ENCODE data around the gene USP3.

- TF ChIP-seq CTCF (optimal IDR thresholded peaks at IDR 0.05 in 1 of 3, IDR thresholded peaks at IDR 0.05 in 1 of 3, conservative IDR thresholded peaks at IDR 0.05 in 1 of 3; ENCODE audit: extremely low read depth in 1 of 3, insufficient read depth in 2 of 3, low read length in 3 of 3) (no peak), EZH2 (IDR thresholded peaks at IDR 0.05; ENCODE audit: low read length) (no peak)
These were observed 26.1 kb upstream of the USP3 start for GRCh38 chr15:63478243-63478642.

All from keratinocyte (primary cell).